Mucosa of descending colon (tissue), 3 donors: Measurements from ENCODE around the gene IP6K1. TPM values are rescaled to one million over a fixed set of nuclear protein-coding genes. Genes with fewer than 3 reads are reported as not detected.

Source experiments
- ATAC-seq: fragments of 200-7000 bp; cut with Tn5 transposase; one replicate; pipeline ENCODE4 v1.9.1; 2020; ENCODE audit warnings: mild to moderate bottlenecking, moderate library complexity
- DNase-seq, 3 donors: peaks; one replicate each; pipeline ENCODE4 v3.0.0-alpha.2; 2020
- H3K36me3 ChIP-seq: fragments of 200-600 bp; one replicate; pipeline ENCODE4 v1.8.0; 2021; ENCODE audit warnings: low read depth, mild to moderate bottlenecking
- H3K4me1 ChIP-seq: fragments of 200-600 bp; one replicate; pipeline ENCODE4 v1.8.0; 2021; ENCODE audit warnings: low read depth, mild to moderate bottlenecking
- H3K4me3 ChIP-seq: fragments of 200-600 bp; one replicate; pipeline ENCODE4 v1.8.0; 2021; ENCODE audit warnings: mild to moderate bottlenecking
- H3K9me3 ChIP-seq: fragments of 200-600 bp; one replicate; pipeline ENCODE4 v1.8.0; 2021; ENCODE audit warnings: mild to moderate bottlenecking
- CTCF ChIP-seq: fragments of 200-600 bp; IDR thresholded peaks from one replicate; pipeline ENCODE4 v1.8.0; 2022; ENCODE audit warnings: antibody characterized with exemption, mild to moderate bottlenecking
- intact Hi-C, 2 donors: fragments of 100-400 bp; cut with DNase I in 1 of 2; cut with micrococcal nuclease in 1 of 2; formaldehyde crosslinking; loops; one replicate each; pipeline versions ENCODE4 v1.11.0 to v1.11.1; 2022; cut with DNase I, micrococcal nuclease
- total RNA-seq, 3 donors: library from RNA; stranded (reverse); fragmentation: NEBNext Ultra II Directional in 2 of 3; extraction: Animal tissue kit (Norgen Biotek cat#: 25700) in 2 of 3; gene quantifications; one replicate each; pipeline versions ENCODE4 v1.2.1 to v1.2.4, GENCODE V29; 2021 to 2023
- donor health status: DM: no; HTN: no; CAD: no; lungs with moderate emphysema.
- donor health status: DM: no; HTN: no; CAD: no.
- donor health status: DM: no; HTN: yes; CAD: no.

Gene IP6K1
- total RNA-seq, 3 donors from 2014 or later = 33.1 to 52.5 (median 39.5) TPM

DNA sequence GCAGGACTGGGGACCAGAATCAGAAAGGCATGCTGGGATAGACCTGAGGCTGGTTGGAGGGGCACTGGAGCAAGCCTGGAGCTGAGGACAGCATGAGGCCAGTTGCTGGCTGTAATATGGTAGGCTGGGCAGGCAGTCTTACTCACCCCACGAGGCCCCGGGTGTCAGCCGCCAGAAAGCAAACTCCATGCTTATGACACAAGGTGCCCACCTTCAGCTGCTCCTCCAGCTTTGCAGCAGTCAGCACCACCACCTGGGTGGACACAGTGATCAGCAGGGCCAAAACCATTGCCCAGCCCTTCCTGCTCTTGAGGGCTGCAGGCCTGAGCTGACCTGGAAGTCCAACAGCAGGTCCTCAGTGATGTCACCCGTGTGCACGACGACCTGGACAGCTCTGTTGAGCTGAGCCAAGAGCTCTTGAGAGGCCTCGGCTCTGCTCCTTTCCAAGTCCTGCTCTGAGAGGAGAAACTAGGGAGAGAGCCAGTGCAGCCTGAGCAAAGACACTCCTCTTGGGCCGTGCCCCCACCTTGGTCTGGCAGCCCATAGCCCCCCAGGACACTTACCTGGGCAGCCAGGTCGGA is 26.7 kb upstream of the IP6K1 start:
- Histone ChIP-seq H3K4me3 (peak overlapping the region; percentile 25), H3K9me3 (no peaks in the 10 kb centered on the region), H3K36me3 (no peaks in the 10 kb centered on the region), H3K4me1 (peaks cover 11% of the 10 kb centered on the region)
- intact Hi-C loops = no loop called here
- DNase-seq (no peak), ATAC-seq (peak; percentile 54)
- no peak for TF ChIP-seq CTCF

GRCh38 chr3:49807431-49808114 is 21.2 kb upstream of the IP6K1 start:
- Histone ChIP-seq H3K4me3 (no peak overlapping the region), H3K9me3 (no peaks in the 10 kb centered on the region), H3K4me1 (peaks cover 20% of the 10 kb centered on the region), H3K36me3 (no peaks in the 10 kb centered on the region)
- intact Hi-C loops = no loop called here
- DNase-seq (no peak), ATAC-seq (no peak)
- TF ChIP-seq CTCF = no peak

DNA sequence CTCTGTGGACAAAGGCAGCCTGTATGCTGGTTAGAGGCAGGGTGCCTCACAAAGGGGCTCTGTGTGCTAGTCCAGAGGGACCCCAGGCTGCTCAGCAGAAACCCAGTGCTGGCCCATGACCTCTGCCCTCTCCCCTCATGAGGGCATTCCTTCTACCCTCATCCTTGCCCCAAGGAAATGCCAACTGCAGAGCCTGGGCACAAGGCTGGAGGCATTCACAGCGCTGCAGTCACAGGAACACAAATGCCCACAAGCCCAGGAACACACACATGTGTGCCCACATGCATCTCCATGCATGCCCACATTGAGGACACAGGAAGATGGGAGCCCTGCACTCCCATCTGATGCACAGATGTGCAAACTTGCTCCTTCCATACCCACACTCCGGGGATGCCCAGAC is 20.5 kb upstream of the IP6K1 start:
- Histone ChIP-seq H3K4me3 (no peak overlapping the region), H3K36me3 (no peaks in the 10 kb centered on the region), H3K9me3 (no peaks in the 10 kb centered on the region), H3K4me1 (peaks cover 16% of the 10 kb centered on the region)
- DNase-seq = no peak
- TF ChIP-seq CTCF = no peak
- intact Hi-C loops = no loop called here
- ATAC-seq = no peak

- no peaks in the 10 kb centered on the region for H3K36me3 ChIP-seq
- DNase-seq (peak in 1 of 3 donors; percentile 70), ATAC-seq (no peak)
- TF ChIP-seq CTCF = no peak
- H3K9me3 ChIP-seq = no peaks in the 10 kb centered on the region
- H3K4me1 ChIP-seq = peaks cover 16% of the 10 kb centered on the region
- intact Hi-C loops = no loop called here
- H3K4me3 ChIP-seq = no peak overlapping the region
These were observed 19.8 kb upstream of the IP6K1 start for GRCh38 chr3:49805897-49806701.

- ATAC-seq (no peak), DNase-seq (peak in 2 of 3 donors; percentile 42 to 76)
- no peak for TF ChIP-seq CTCF
- intact Hi-C loops = no loop called here
- no peaks in the 10 kb centered on the region for H3K9me3 ChIP-seq
- H3K36me3 ChIP-seq = no peaks in the 10 kb centered on the region
- peaks cover 16% of the 10 kb centered on the region for H3K4me1 ChIP-seq
- H3K4me3 ChIP-seq = no peak overlapping the region
These were observed 19.0 kb upstream of the IP6K1 start for GRCh38 chr3:49805367-49805782.
